HG03565 (cell line): Measurements from ENCODE around the gene AGAP5.
"Not testable (repeated sequence)": the region's sequence is repeated elsewhere in the genome, so short reads cannot be mapped to it uniquely, and the experiment has no call there.

ENCODE experiments used
- ATAC-seq: cut with Tn5 transposase; IDR thresholded peaks from one replicate; pipeline ENCODE4 v1.9.1; 2021; ENCODE audit warnings: mild to moderate bottlenecking, moderate library complexity; ENCODE audit not compliant: unreplicated experiment

The AGAP5 gene

DNA sequence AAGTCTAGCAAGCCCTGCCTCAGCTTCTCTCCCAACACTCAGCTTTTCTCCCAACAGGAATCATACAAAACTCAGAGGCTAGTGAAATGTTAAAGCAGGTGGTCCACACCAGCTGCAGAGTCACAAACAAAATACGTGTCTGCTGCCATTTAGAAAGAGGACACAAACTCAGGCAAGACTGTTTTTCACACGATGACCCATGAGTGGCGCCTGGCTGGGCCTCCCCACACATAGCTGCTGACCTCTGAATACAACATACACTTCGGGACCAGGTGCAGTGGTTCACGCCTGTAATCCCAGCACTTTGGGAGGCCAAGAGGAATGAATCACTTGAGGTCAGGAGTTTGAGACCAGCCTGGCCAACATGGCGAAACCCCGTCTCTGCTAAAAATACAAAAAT is 35.2 kb downstream of the AGAP5 start:
- ATAC-seq = not testable (repeated sequence)

DNA sequence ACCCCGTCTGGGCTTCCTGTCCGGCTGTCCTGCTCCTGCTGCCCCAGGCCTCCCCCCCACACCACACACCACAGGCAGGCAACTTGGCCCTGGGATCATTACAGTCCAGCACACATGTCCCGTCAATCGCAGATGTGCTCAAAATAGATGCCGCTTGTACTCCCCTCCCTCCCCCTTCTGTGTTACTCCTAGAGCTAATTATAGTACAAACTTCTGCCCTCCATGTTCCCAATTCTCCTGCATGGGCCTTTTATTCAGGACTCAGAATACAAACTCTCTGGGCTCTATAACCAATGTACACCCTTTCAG is 42.0 kb downstream of the AGAP5 start, which contains the start of gene SYNPO2L:
TSS of gene SYNPO2L (minus strand) at position 40 of the 309 bp plus-strand sequence. CDS start 107 bp downstream, outside the sequence.
- no peak for ATAC-seq

DNA sequence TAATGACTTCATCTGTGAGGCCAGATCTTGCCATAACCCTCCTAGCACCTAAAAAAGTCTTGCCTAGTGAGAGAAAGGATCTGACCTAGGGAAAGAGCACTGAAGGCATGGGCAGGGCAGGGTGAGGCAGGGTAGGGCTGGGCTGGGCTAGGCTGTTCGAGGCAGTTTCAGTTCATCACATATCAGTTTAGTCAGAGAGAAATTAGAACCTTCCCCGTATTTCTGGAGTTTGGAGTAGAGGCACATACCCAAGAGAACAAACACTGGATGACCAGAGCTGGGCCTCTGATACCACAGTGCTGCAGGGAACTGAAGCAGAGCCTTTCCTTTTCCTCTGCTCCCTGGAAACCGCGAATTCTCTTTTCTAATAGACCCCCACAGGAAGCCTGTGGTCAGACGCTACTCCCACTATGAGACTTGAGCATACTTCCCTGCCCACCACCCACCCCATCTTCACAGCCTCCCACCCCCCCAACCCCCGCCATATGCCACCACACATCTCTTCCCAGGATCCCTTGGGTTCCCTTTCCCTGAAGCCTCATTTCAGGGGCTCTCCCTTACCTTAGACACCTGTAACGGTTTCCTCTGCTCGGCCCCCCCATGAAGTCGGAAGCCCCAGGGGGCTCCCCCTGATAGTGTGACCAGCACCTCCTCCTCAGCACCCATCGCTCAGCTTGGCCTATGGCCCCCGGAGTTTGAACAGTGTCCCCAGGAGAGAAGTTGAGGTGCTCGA is 42.5 kb downstream of the AGAP5 start:
- no peak for ATAC-seq

DNA sequence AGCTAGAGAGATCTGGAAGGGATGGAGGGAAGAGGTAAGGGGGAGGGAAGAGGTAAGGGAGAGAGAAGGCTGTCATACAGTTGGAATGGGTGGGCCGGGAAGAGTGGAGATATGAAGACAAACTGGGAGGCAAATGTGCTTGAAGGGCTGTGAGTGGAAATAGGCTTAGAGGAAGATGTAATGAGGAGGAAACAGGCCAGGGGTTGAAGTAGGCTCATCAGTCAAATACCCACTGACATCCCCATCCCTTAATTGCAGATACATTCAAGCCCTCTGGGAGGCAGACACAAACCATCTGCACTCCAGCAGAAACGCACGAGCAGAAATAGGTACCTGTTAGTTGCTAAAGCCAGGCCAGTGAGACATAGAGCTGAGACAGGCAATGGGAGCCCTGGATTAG is 44.2 kb downstream of the AGAP5 start:
- no peak for ATAC-seq

DNA sequence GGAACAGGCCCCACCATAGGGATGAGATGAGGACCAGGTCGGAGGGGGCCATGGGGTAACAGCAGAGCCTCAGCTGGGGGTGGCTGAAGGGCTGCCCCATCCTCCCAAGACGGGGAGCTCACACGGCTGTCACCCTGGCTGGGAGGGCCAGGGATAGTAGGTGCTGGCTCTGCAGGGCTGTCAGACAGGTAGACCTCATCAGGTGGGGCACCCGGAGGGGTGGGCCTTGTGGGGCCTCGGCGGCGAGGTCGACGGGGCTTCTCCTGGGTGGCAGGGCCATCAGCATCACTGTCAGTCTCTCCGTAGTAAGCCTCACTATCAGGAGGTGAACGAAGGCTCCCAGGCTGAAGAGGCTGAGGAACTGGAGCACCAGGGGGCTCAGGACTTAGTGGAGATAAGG is 44.7 kb downstream of the AGAP5 start:
- no peak for ATAC-seq

DNA sequence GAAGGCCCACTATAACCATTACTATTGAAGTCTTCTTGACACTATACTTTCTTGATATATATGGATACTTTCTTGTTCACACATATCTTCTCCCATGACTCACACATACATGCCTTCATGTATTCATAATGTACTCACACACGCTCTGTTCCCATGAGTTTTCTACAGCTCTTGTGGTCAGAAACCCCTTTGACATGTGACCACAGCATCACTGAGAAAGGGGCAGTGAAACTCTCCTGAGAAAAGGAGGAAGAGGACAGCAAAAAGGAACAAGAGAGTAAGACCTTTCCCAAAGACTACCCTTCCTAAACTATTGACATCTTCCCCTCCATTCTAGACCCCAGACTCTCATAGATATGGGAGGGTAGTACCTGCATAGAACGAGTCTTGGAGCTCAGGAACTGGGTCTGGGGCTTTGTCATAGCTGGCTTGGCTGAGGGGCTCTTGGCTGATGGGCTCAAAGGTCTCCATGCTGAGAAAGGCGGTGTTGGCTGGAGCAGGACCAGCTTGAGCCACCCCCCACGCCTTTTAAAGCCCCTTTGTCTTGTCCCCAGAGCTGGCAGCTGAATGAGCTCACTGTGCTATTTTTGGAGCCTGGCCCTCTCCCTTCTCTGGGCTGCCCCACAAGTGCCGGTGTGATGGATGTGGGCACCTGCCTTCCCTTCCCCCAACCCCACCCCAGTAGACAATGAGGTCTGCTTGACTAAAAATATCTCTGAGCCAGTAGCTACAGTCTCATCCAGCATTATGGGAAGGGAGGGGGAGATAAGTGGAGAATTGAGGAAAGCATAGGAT is 47.2 kb downstream of the AGAP5 start:
- ATAC-seq = peak; percentile 51

DNA sequence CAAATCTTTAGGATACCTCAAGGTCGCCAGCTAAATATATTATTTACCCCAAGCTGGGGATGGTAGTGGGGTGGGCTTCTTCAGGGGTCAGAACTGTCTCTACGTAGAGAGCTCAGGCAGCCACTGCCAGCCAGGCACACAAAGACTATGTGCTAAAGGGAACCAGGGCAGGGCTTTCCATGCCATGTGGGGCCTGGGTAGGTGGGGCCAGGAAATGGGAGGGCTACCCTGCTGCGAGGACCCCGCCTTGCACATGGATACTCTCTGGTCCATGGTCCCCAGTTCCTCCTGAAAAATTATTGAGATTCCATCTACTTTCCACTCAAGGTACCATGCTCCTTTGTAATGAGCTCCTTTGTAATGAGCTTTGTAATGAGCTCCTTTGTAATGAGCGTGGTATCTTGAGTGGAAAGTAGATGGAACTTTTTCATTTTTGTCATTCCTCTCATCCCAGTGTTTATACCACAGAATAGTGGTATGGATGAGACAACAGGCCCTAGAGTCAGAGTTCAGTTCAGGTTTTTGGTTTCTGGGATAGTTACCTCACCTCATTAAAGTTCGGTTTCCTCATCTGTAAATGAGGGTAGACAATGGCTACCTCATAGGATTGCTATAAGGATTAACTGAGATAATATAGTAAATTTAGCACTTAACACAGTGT is 47.9 kb downstream of the AGAP5 start:
- ATAC-seq = no peak

DNA sequence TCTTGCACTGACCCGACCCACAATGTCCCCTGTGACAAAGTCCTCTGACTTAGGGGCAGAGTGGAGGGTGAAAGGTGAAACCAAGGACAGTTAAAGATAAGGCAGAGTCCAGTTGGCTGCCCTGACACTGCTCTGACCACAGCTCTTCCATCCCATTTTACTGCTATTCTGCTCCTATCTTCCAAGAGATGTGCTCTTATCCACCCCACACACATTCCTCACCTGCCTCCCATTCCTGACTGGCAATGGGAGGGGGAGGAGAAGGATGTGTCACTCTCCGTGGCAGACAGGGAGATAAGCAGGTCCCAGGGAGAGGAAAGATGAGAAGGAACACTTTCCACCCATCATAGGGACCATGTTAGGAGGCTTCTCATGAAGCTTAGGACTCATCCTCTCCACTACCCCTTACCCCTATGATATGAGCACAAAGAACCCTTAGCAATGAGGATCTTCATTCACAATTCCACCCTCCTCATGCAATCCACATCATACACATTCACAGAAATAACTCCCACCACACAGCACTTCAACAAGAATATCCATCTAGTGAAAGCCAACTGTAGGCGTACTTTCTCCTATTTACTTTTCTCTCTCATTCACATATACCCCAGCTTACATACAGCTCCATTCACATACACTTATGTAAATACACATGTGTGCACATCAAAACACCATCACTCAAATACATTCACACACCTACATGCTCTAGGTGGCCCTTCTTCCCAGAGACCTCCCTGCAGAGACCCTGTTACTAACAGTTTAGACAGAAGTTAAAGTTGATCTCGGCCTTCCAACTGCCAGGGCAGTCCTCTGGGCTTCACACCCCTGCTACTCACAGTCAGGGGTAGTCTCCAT is 48.7 kb downstream of the AGAP5 start:
- no peak for ATAC-seq

DNA sequence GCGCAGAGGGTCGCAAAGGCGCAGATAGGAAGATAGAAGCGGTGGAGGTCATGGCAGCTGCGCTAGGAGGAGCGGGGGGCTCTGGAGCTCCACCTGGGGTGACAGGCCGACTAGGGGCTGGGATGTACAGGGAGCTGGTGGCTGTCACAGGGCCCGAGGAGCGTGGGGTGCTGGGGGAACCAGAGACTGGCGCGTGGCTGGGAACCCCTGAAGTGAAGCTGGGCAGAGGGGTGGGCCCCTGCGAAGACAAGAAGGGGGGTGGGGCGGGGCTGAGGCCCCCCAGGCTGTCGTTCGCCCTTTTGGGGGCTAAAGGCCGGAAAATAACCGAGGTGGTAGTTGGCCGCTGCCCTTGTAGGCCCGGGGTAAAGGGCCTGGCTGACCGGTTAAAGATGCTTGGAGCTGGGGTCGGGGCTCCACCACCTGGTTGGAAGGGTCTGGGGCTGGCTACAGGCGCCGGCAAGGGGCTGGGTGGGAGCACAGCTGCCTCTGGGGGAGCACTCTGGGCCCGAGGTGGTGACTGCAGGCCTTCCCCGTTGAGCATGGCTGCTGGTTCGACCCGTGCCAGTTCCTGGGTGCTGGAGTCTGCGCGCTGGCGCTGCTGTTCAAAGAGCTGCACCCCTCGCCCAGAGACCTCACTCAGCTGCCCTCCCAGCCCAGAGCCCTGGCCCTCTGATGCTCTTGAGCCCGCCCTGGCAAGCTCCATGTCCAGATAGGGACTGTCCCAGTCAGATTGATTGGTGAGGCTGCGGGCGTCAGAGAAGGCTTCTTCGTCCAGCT is 49.8 kb downstream of the AGAP5 start:
- no peak for ATAC-seq

DNA sequence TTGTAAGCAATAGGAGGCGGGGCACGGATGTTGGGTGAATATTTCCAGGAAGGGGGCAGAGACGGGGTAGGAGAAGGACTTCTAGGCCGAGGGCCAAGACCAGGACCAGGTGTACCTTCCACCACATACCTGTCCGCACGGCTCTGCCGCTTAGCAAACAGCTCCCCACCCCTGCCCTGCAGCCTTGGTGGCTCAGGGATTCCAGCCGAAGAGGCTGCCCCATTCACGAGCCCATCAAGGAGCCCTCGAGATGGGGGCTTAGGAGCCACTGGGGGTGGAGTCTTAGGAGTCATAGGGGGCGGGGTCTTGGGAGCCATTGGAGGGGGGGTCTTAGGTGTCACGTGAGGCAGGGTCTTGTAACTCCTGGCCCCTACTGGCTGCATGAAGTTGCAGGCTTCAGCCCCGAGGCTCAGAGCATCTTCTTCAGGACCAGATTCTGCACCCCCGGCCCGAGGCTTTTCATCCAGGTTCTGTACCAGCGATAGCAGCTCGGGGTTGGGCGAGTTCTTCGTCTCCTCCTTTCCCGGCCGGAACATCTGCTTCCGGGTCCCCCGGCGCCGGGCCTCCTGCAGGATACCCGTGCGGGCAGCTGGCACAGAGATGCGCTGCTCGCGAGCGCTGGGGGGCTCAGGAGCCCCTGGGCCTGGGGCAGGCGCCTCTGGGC is 50.6 kb downstream of the AGAP5 start:
- ATAC-seq = no peak

DNA sequence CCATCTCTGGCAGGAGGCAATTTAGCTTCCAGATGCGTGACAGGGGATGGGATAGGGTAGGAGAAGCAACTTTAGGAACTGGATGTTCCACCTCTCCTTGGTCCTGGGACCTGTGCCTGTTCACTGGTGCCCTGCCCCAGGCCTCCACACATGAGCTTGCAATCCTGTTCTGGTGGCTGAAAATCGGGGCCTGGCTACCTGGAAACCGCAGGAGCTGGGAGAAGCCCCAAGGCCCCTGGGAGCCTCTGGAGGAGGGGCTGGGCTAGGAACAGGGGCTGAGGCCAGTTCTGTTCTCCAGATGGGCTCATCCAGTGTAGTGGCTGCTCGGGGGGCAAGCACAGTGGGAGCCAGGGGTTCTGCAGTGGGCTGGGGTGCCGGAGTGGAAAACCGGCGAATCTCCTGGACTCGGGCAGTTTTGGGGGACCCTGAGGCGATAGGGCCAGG is 51.3 kb downstream of the AGAP5 start:
- ATAC-seq = no peak

DNA sequence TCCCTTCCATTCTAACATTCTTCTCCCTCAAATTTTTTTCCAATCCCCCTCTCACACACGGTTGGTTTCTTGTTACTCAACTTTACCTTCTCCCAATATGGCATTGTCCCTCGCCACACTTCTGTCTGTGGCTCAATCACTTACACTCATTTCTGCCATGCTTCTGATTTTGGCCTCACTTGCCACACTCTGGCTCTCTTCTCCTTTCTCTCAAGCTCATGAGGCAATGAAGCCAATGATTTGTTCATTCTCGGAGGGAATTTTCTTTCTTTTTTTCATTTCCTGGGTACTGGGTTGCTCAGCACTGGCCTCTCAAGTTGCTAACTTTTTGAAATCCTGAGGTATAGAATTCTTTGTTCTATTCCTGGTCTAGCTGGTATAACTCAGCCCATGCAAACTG is 52.7 kb downstream of the AGAP5 start:
- no peak for ATAC-seq

DNA sequence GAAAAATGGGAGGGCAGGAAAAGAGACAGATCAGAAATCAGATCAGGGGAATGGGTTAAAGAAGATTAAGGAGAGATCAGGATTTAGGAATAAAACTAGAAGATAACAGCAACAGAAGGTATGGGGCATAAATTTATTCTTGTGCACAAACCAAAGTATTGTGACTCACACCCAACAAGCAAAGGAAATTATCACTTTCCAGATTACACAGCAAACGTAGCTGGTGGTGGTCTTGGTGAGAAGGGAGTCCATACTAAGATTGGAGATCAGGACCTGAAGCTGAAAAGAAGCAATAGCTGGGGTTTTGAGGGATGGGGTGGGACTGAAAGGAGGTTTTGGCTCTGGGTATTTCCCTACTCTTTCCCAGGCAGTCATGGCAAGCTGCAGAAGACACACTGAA is 53.1 kb downstream of the AGAP5 start:
- ATAC-seq = no peak

DNA sequence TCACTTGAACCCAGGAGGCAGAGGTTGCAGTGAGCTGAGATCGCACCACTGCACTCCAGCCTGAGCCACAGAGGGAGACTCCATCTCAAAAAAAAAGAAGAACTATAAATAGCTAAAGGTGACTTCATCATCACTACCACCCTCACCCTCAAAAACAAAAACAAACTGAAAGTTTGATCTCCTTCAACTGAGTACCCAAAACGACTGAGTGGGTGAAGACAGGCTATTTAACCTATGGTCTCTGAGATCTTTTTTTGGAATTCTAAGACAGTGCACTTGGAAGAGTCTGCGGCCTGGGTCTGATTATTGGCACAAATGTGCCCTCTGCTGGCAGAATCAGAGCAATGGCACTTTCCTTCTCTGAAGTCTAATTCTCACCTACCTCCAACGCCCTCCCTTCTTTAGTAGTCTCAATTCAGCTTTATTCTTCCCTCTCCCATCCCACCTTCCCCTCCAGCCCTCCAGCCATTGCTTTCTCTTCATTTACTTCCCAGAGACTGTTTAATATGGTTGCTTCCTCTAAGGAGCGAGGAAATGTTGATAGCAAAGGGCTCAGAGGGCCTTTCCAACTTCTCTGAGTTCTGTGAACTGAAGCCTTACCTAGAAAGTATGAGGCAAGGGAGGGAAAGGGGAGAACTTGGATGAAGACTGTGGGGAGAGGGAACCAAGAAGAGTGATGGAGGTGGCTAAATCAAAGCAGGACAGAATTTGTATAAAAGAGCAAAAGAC is 53.7 kb downstream of the AGAP5 start:
- ATAC-seq = no peak

DNA sequence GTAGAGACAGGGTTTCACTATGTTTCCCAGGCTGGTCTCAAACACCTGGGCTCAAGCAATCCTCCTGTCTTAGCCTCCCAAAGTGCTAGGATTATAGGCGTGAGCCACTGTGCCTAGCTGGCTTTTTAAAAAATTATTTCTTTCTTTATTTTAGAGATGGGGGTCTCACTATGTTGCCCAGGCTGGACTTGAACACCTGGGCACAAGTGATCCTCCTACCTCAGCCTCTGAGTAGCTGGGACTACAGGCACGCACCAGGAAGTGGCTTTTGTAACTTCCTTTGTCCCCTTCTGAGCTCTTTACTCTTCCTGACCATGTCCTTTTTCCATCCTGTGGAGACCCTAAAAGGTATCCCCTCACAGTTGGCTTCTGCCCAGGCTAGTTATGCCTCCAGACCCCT is 54.5 kb downstream of the AGAP5 start:
- ATAC-seq = no peak

DNA sequence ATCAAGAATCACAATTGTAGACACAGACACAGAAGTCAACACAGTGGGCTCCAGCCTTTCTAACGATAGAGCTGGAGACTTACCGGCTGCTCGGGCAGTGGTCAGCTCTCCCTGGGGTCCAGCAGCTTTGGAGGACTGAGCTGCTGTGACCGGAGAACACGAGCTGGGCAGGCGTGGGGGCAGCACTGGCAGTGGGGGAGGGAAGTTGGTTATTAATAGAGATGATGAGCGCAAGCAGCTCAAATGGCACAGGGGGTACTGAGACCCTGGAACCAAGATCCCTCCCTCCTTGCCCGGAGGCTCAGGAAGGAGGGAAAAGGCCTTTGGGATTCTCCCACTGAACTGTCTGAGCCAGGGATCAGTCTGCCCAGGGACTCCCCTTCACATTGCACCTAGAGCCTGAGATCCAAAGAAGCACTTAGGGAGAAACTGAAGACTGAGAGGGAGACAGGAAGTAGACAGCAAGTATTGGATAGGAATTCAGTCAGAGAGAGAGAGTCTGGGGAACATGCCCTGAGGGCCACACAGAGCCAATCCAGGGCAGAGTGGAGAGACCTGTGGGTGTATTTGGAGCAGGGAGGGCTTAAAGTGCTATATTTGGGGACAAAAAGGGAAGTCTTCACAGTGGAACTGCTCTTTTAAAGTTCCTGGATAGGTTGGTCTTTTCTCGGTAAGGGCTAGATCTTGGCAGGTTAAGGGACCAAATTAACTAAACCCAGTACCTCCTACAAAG is 56.4 kb downstream of the AGAP5 start, which contains the start of gene MYOZ1:
TSS of gene MYOZ1 (minus strand) at position 147 of the 733 bp plus-strand sequence. CDS start 1,457 bp downstream, outside the sequence.
- no peak for ATAC-seq

DNA sequence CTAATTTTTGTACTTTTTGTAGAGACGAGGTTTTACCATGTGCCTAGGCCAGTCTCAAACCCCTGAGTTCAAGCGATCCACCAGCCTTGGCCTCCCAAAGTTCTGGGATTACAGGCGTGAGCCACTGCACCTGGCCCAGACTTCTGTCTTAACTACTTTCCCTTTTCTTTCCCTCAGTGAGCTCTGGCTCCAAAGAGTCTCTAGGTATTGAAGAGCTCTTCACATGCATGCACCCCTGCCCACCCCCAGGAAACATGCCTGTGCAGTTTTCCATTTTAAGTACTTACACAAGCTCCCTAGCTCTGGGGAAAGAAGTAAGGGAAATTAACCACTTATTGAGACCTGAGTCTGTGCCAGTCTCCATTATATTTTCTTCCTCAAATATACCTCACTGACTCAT is 58.6 kb downstream of the AGAP5 start:
- no peak for ATAC-seq

DNA sequence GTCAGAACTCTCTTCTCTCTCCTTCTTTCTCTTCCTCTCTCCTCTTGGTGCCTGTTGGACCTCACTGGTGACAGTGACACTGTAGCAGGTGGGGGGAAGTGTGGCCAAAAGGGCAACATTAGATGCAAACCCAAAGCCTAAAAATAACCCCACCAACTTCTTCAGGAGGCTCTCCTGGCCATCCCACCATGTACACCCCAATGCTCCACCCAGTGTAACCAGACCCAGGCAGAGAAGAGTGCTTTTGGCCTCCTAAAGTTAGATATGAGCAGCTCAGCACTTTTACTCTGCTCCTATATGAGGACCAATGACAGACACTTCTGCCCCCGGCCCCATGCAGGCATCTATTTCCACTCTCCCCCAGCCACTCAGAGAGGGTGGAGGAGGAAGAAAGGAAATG is 62.1 kb downstream of the AGAP5 start:
- ATAC-seq = no peak
